ENCODE data around the gene RHBDF2.

Gene RHBDF2

GRCh38 chr17:76543482-76543825, 42.2 kb upstream of the RHBDF2 start:
- Histone ChIP-seq H3K36me3 (ENCODE audit: control insufficient read depth, insufficient read depth, low read length) (no peaks in the 10 kb centered on the region), H3K9ac (ENCODE audit: low read depth, low read length) (no peak overlapping the region), H3K4me1 (ENCODE audit: control insufficient read depth, insufficient read depth, low read length) (peaks cover 11% of the 10 kb centered on the region), H3K9me3 (ENCODE audit: control insufficient read depth, insufficient read depth, low read length) (no peaks in the 10 kb centered on the region), H3K27me3 (ENCODE audit: control insufficient read depth, insufficient read depth, low read length) (peaks cover 15% of the 10 kb centered on the region), H3K4me3 (ENCODE audit: low read depth, low read length) (no peak overlapping the region)

DNA sequence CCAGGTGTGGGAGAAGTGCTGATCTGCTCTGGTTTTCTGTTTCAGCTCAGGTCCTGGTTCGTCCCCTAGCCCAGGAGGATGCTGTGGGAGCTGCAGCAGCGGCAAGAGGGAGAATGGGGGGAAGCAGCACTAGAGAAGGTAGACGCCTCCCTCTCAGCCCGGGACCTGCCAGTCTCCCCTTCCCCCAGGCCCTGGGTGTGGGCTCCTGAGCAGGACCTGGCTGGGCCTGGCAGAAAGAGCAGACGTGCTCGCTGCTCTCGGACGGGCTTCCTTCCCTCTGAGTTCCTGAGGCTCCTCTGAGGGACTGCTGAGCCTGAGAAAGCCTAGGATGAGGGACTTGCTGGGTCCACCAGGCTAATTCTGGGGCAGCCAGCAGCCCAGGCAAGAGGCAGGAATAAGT, 41.8 kb upstream of the RHBDF2 start:
- Histone ChIP-seq H3K4me1 (ENCODE audit: control insufficient read depth, insufficient read depth, low read length) (peaks cover 11% of the 10 kb centered on the region), H3K4me3 (ENCODE audit: low read depth, low read length) (no peak overlapping the region), H3K9ac (ENCODE audit: low read depth, low read length) (no peak overlapping the region), H3K27me3 (ENCODE audit: control insufficient read depth, insufficient read depth, low read length) (peaks cover 19% of the 10 kb centered on the region), H3K36me3 (ENCODE audit: control insufficient read depth, insufficient read depth, low read length) (no peaks in the 10 kb centered on the region), H3K9me3 (ENCODE audit: control insufficient read depth, insufficient read depth, low read length) (no peaks in the 10 kb centered on the region)

- Histone ChIP-seq H3K9me3 (ENCODE audit: control insufficient read depth, insufficient read depth, low read length) (no peaks in the 10 kb centered on the region), H3K4me1 (ENCODE audit: control insufficient read depth, insufficient read depth, low read length) (peaks cover 11% of the 10 kb centered on the region), H3K36me3 (ENCODE audit: control insufficient read depth, insufficient read depth, low read length) (no peaks in the 10 kb centered on the region), H3K9ac (ENCODE audit: low read depth, low read length) (no peak overlapping the region), H3K4me3 (ENCODE audit: low read depth, low read length) (no peak overlapping the region), H3K27me3 (ENCODE audit: control insufficient read depth, insufficient read depth, low read length) (peaks cover 19% of the 10 kb centered on the region)
Observed at GRCh38 chr17:76542566-76542971, 41.3 kb upstream of the RHBDF2 start.

GRCh38 chr17:76541739-76542454, 40.7 kb upstream of the RHBDF2 start:
- Histone ChIP-seq H3K9me3 (ENCODE audit: control insufficient read depth, insufficient read depth, low read length) (no peaks in the 10 kb centered on the region), H3K4me3 (ENCODE audit: low read depth, low read length) (no peak overlapping the region), H3K9ac (ENCODE audit: low read depth, low read length) (no peak overlapping the region), H3K27me3 (ENCODE audit: control insufficient read depth, insufficient read depth, low read length) (peaks cover 23% of the 10 kb centered on the region), H3K36me3 (ENCODE audit: control insufficient read depth, insufficient read depth, low read length) (no peaks in the 10 kb centered on the region), H3K4me1 (ENCODE audit: control insufficient read depth, insufficient read depth, low read length) (peaks cover 11% of the 10 kb centered on the region)

DNA sequence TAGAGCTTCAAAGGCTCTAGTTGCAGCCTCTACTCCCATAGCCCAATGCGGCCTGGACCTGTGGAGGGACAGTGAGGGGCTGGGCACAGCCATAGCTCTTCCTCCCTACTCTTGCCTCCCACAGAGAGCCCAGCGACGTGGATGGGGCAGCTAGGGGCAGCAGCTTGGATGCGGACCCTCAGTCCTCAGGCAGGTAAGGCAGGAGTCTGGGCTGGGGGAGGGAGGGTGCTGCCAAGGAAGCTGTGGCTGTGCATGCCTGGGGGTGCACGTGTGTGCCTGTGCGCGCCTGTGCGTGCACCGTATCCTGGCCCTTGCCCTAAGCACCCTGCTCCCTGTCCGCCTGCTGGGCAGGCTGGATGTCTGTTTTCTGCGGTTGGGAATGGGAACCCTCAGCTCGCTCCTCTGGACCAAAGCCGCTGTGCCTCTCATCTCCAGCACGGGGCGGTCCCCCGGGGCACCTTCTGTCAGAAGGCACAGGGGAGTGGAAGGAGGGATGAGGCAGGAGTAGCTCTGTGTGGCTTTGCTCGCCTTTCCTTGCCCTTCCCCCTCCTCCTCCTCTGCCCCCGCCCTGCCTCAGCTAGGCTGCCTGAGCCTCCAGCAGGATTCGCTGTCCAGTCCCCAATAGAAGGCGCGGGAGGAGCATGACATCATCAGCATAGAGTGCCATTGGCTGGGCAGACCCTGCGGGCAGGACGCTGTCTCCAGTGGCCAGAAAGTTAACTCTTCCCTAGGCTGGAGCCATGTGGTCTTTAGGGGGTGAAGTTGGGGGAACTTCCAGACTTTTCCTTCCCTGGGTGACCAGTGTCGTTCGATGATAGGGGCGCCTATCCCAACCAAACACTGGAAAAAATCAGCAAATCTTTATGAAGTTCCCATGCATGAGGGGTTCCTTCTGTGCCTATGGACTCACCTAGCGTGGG, 39.4 kb upstream of the RHBDF2 start:
- H3K27me3 ChIP-seq (ENCODE audit: control insufficient read depth, insufficient read depth, low read length): peaks cover 33% of the 10 kb centered on the region
- peak overlapping the region; percentile 50 for H3K4me3 ChIP-seq (ENCODE audit: low read depth, low read length)
- H3K9ac ChIP-seq (ENCODE audit: low read depth, low read length): no peak overlapping the region
- H3K4me1 ChIP-seq (ENCODE audit: control insufficient read depth, insufficient read depth, low read length): peaks cover 11% of the 10 kb centered on the region
- no peaks in the 10 kb centered on the region for H3K36me3 ChIP-seq (ENCODE audit: control insufficient read depth, insufficient read depth, low read length)
- H3K9me3 ChIP-seq (ENCODE audit: control insufficient read depth, insufficient read depth, low read length): no peaks in the 10 kb centered on the region

DNA sequence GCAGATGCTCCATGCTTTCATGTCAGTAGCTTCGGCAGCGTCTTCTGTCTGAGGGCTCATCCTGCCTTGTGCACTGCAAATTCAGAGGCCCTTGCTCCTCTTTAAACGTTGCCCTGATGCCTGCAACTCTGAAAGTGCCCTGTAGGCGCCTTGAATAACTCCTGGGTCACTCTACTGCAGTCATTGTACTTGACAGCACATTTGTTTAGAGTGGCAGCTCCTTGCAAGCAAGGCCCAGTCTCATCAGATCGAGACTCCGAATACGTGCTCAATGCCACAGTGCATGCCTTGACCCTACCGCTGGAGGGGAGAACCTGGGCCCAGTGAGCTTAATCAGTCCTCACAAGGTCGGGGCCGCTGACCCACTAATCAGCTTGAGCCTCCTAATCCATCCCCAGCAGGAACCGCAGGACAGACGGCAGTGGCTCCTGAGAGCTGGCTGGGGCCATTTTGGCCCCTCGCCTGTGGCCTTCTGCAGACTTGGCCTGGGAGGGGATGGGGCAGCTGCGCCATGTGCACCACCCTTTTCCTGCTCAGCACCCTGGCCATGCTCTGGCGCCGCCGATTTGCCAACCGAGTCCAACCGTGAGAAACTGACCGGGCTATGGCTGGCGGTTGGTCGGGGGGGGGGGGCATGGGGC, 38.5 kb upstream of the RHBDF2 start, which contains the start of gene PRCD:
Gene PRCD (plus strand): TSS at position 414 of the 641 bp plus-strand sequence. CDS start 98 bp downstream, at position 512.
- Histone ChIP-seq H3K9me3 (ENCODE audit: control insufficient read depth, insufficient read depth, low read length) (no peaks in the 10 kb centered on the region), H3K4me1 (ENCODE audit: control insufficient read depth, insufficient read depth, low read length) (peaks cover 11% of the 10 kb centered on the region), H3K27me3 (ENCODE audit: control insufficient read depth, insufficient read depth, low read length) (peaks cover 33% of the 10 kb centered on the region), H3K36me3 (ENCODE audit: control insufficient read depth, insufficient read depth, low read length) (no peaks in the 10 kb centered on the region), H3K4me3 (ENCODE audit: low read depth, low read length) (peak within 1 kb of the TSS; percentile 50), H3K9ac (ENCODE audit: low read depth, low read length) (no peak within 1 kb of the TSS)

GRCh38 chr17:76538941-76539570, 37.8 kb upstream of the RHBDF2 start:
- H3K9ac ChIP-seq (ENCODE audit: low read depth, low read length): no peak overlapping the region
- peaks cover 11% of the 10 kb centered on the region for H3K4me1 ChIP-seq (ENCODE audit: control insufficient read depth, insufficient read depth, low read length)
- no peaks in the 10 kb centered on the region for H3K36me3 ChIP-seq (ENCODE audit: control insufficient read depth, insufficient read depth, low read length)
- no peak overlapping the region for H3K4me3 ChIP-seq (ENCODE audit: low read depth, low read length)
- no peaks in the 10 kb centered on the region for H3K9me3 ChIP-seq (ENCODE audit: control insufficient read depth, insufficient read depth, low read length)
- H3K27me3 ChIP-seq (ENCODE audit: control insufficient read depth, insufficient read depth, low read length): peaks cover 33% of the 10 kb centered on the region

- Histone ChIP-seq H3K27me3 (ENCODE audit: control insufficient read depth, insufficient read depth, low read length) (peaks cover 33% of the 10 kb centered on the region), H3K9ac (ENCODE audit: low read depth, low read length) (no peak overlapping the region), H3K9me3 (ENCODE audit: control insufficient read depth, insufficient read depth, low read length) (no peaks in the 10 kb centered on the region), H3K36me3 (ENCODE audit: control insufficient read depth, insufficient read depth, low read length) (no peaks in the 10 kb centered on the region), H3K4me1 (ENCODE audit: control insufficient read depth, insufficient read depth, low read length) (peaks cover 9% of the 10 kb centered on the region), H3K4me3 (ENCODE audit: low read depth, low read length) (peak overlapping the region; percentile 55)
Observed at GRCh38 chr17:76538281-76538931, 37.2 kb upstream of the RHBDF2 start.

GRCh38 chr17:76537578-76538280, 36.5 kb upstream of the RHBDF2 start, which contains the start of gene CYGB:
TSS of gene CYGB (minus strand) at chr17:76537709. CDS start at chr17:76537542, 167 bp downstream.
- peak within 1 kb of the TSS; percentile 55 for H3K4me3 ChIP-seq (ENCODE audit: low read depth, low read length)
- H3K27me3 ChIP-seq (ENCODE audit: control insufficient read depth, insufficient read depth, low read length): peaks cover 33% of the 10 kb centered on the region
- peaks cover 9% of the 10 kb centered on the region for H3K4me1 ChIP-seq (ENCODE audit: control insufficient read depth, insufficient read depth, low read length)

DNA sequence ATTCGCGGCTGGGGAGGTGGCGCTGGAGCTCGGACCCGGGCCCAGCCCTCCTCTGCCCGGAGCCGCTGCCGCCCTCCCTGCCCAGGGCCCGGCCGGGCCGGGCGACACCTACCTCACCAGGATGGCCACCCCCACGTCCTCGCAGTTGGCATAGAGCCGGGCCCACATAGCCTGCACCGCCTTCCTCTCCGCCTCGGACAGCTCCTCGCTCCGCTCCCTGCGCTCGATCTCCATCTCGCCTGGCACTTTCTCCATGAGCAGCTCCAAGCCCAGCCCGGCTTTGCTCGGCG, 36.0 kb upstream of the RHBDF2 start:
- no peak overlapping the region for H3K9ac ChIP-seq (ENCODE audit: low read depth, low read length)
- H3K4me3 ChIP-seq (ENCODE audit: low read depth, low read length): peak overlapping the region; percentile 55
- peaks cover 9% of the 10 kb centered on the region for H3K4me1 ChIP-seq (ENCODE audit: control insufficient read depth, insufficient read depth, low read length)
- peaks cover 31% of the 10 kb centered on the region for H3K27me3 ChIP-seq (ENCODE audit: control insufficient read depth, insufficient read depth, low read length)
- H3K36me3 ChIP-seq (ENCODE audit: control insufficient read depth, insufficient read depth, low read length): no peaks in the 10 kb centered on the region
- no peaks in the 10 kb centered on the region for H3K9me3 ChIP-seq (ENCODE audit: control insufficient read depth, insufficient read depth, low read length)

More at GRCh38 chr17:76537578-76538280, 36.5 kb upstream of the RHBDF2 start, which contains the start of gene CYGB:
- Histone ChIP-seq H3K36me3 (ENCODE audit: control insufficient read depth, insufficient read depth, low read length) (no peaks in the 10 kb centered on the region), H3K9me3 (ENCODE audit: control insufficient read depth, insufficient read depth, low read length) (no peaks in the 10 kb centered on the region), H3K9ac (ENCODE audit: low read depth, low read length) (no peak within 1 kb of the TSS)
